Nephron progenitor cell (in vitro differentiated cells): ENCODE measurements around the gene GPAT3.

Experiments used
- DNase-seq: peaks from one replicate; pipeline ENCODE4 v3.0.0; 2021
- H3K27ac Mint-ChIP-seq: 2 replicates; pipeline ENCODE4 v1.8.0; 2021; ENCODE audit warnings: mild to moderate bottlenecking, moderate library complexity, mixed read lengths
- H3K27me3 Mint-ChIP-seq: 2 replicates; pipeline ENCODE4 v1.8.0; 2021; ENCODE audit warnings: mild to moderate bottlenecking, low read depth, mixed read lengths; ENCODE audit not compliant: poor library complexity
- H3K36me3 Mint-ChIP-seq: 2 replicates; pipeline ENCODE4 v1.8.0; 2021; ENCODE audit warnings: low read depth, mixed read lengths
- H3K4me1 Mint-ChIP-seq: 2 replicates; pipeline ENCODE4 v1.8.0; 2021; ENCODE audit warnings: mixed read lengths
- H3K4me3 Mint-ChIP-seq: 2 replicates; pipeline ENCODE4 v1.8.0; 2021; ENCODE audit warnings: mild to moderate bottlenecking, moderate library complexity, mixed read lengths
- H3K9me3 Mint-ChIP-seq: 2 replicates; pipeline ENCODE4 v1.8.0; 2021; ENCODE audit warnings: mild to moderate bottlenecking, moderate library complexity, mixed read lengths
- TF ChIP-seq, protein P1 (sequence below): fragments of 200-600 bp; sonication (generic); IDR thresholded peaks from 2 replicates; pipeline ENCODE4 v1.5.0; 2021; ENCODE audit warnings: antibody characterized with exemption

GPAT3 gene

GRCh38 chr4:83591730-83592129 is 55.8 kb downstream of the GPAT3 start:
- Mint-ChIP-seq H3K27ac (no peak overlapping the region), H3K27me3 (no peaks in the 10 kb centered on the region), H3K36me3 (no peaks in the 10 kb centered on the region), H3K9me3 (peaks cover 3% of the 10 kb centered on the region), H3K4me1 (no peaks in the 10 kb centered on the region), H3K4me3 (no peak overlapping the region)
- no peak for DNase-seq
- TF ChIP-seq, protein P1, sequence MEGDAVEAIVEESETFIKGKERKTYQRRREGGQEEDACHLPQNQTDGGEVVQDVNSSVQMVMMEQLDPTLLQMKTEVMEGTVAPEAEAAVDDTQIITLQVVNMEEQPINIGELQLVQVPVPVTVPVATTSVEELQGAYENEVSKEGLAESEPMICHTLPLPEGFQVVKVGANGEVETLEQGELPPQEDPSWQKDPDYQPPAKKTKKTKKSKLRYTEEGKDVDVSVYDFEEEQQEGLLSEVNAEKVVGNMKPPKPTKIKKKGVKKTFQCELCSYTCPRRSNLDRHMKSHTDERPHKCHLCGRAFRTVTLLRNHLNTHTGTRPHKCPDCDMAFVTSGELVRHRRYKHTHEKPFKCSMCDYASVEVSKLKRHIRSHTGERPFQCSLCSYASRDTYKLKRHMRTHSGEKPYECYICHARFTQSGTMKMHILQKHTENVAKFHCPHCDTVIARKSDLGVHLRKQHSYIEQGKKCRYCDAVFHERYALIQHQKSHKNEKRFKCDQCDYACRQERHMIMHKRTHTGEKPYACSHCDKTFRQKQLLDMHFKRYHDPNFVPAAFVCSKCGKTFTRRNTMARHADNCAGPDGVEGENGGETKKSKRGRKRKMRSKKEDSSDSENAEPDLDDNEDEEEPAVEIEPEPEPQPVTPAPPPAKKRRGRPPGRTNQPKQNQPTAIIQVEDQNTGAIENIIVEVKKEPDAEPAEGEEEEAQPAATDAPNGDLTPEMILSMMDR = no peak

GRCh38 chr4:83599183-83599582 is 63.3 kb downstream of the GPAT3 start:
- Mint-ChIP-seq H3K27me3 (no peaks in the 10 kb centered on the region), H3K9me3 (peaks cover 7% of the 10 kb centered on the region), H3K4me3 (no peak overlapping the region), H3K36me3 (no peaks in the 10 kb centered on the region), H3K27ac (no peak overlapping the region), H3K4me1 (peaks cover 9% of the 10 kb centered on the region)
- TF ChIP-seq, protein P1 = no peak
- DNase-seq = no peak

DNA sequence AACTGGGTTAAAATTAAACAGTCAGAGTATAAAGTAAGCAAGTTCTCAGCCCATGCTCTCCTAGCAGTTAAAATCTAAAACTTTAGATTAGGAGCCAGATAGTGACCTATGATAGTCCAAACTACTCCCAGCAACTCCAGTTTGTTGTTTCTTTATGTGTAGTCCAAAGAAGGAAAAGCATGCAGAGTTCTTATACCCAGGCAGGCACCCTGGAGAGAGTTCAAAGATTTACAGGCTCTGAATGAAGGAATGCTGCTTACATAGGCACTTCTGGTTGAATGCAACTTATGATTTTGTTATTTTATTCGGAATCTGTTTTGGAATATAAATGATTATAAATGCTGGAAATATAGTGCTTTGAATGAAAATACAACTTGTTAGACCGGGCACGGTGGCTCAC is 67.2 kb downstream of the GPAT3 start:
- Mint-ChIP-seq H3K4me3 (no peak overlapping the region), H3K27ac (no peak overlapping the region), H3K27me3 (no peaks in the 10 kb centered on the region), H3K4me1 (peaks cover 42% of the 10 kb centered on the region), H3K9me3 (peaks cover 7% of the 10 kb centered on the region), H3K36me3 (no peaks in the 10 kb centered on the region)
- DNase-seq = no peak
- TF ChIP-seq, protein P1 = no peak

DNA sequence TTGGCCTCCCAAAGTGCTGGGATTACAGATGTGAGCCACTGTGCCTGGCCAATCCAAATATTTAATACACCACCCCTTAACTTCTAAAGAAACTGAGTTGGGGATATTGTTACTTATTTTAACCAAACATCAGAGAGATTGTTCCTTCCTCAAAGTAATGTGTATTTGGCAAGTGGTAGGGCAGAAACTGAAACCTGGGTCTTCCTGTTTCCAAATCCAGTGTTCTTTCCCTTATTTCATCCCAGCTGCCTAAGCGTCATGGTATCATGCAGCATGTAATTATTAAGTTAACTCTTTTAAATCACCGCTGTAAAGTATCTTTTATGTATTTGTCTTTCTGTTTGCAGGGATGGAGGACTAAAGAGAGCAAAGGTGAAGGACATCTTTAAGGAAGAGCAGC is 68.4 kb downstream of the GPAT3 start:
- H3K9me3 Mint-ChIP-seq = peaks cover 5% of the 10 kb centered on the region
- peak overlapping the region; percentile 80 for H3K27ac Mint-ChIP-seq
- no peak for DNase-seq
- TF ChIP-seq, protein P1 = no peak
- H3K4me1 Mint-ChIP-seq = peaks cover 42% of the 10 kb centered on the region
- no peaks in the 10 kb centered on the region for H3K27me3 Mint-ChIP-seq
- H3K4me3 Mint-ChIP-seq = no peak overlapping the region
- no peaks in the 10 kb centered on the region for H3K36me3 Mint-ChIP-seq

DNA sequence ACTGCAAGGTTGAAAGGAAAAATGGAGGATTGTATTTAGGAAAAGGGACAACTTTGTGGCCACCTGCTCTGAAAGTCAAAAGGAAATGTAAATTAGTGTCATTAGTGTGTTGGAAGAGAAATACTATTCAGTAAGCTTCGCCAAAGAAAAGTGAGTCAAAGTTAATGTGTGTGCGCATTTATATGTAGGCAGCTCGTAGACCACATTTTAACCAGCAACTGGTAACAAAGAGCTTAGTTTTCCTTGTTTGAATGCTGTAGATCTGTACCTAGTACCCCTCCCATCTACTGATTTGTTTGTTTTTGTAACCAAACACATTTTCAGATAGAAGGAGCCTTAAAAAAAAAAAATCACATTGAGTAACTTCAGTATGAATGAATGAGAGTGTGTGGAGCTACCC is 69.3 kb downstream of the GPAT3 start:
- peaks cover 5% of the 10 kb centered on the region for H3K27me3 Mint-ChIP-seq
- H3K27ac Mint-ChIP-seq = peak overlapping the region; percentile 20
- no peaks in the 10 kb centered on the region for H3K36me3 Mint-ChIP-seq
- TF ChIP-seq, protein P1 = no peak
- H3K9me3 Mint-ChIP-seq = peaks cover 2% of the 10 kb centered on the region
- DNase-seq = no peak
- peaks cover 42% of the 10 kb centered on the region for H3K4me1 Mint-ChIP-seq
- no peak overlapping the region for H3K4me3 Mint-ChIP-seq

DNA sequence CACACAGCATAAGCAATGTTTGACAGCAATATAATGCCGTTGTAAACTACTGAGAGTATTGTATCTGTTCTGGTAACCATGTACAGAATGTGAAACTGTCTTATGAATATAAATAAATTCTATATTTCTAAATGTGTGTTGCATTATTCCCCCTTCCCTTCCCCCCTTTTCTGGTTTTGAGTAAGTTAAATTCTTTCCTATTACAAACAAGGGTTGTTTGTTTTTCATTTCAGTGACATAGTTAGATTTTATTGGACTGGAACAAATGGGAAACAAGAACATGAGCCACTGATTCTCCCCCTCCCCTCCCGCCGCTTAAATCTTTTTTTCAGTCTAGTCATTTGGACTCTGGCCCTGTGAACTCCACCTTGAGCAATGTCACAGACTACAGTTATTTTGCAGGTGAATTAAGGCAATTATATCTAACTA is 69.8 kb downstream of the GPAT3 start:
- Mint-ChIP-seq H3K36me3 (peaks cover 2% of the 10 kb centered on the region), H3K27ac (peak overlapping the region; percentile 94), H3K4me1 (peaks cover 42% of the 10 kb centered on the region), H3K27me3 (peaks cover 5% of the 10 kb centered on the region), H3K9me3 (peaks cover 7% of the 10 kb centered on the region), H3K4me3 (peak overlapping the region; percentile 34)
- TF ChIP-seq, protein P1 = no peak
- DNase-seq = no peak
